Upper lobe of left lung (tissue), 6 donors: ENCODE results near the gene CHST11. TPM values are rescaled to one million over a fixed set of nuclear protein-coding genes. Genes with fewer than 3 reads are reported as not detected.

Source experiments
- ATAC-seq, 2 donors: fragments of 200-7000 bp; cut with Tn5 transposase; one replicate each; pipeline ENCODE4 v1.9.1; 2022; ENCODE audit warnings: mild to moderate bottlenecking in 2 of 2, moderate library complexity in 2 of 2; ENCODE audit not compliant: low FRiP score in 2 of 2
- DNase-seq, 2 donors: peaks; one replicate each; pipeline ENCODE4 v3.0.0-alpha.2; 2019 to 2020
- H3K27ac ChIP-seq, 4 donors: fragments of 200-600 bp; sonication (generic); one replicate each; pipeline ENCODE4 v1.5.1; 2016 to 2019
- H3K27me3 ChIP-seq, 4 donors: fragments of 200-600 bp; sonication (generic); one replicate each; pipeline ENCODE4 v1.5.1; 2017 to 2019
- H3K36me3 ChIP-seq, 4 donors: fragments of 200-600 bp; sonication (generic); one replicate each; pipeline ENCODE4 v1.5.1; 2016 to 2019
- H3K4me1 ChIP-seq, 4 donors: fragments of 200-600 bp; sonication (generic); one replicate each; pipeline ENCODE4 v1.5.1; 2018 to 2019
- H3K4me3 ChIP-seq, 4 donors: fragments of 200-600 bp; sonication (generic); one replicate each; pipeline ENCODE4 v1.5.1; 2017 to 2019; ENCODE audit warnings: mild to moderate bottlenecking in 2 of 4, moderate library complexity in 1 of 4
- H3K9me3 ChIP-seq, 4 donors: fragments of 200-600 bp; sonication (generic); one replicate each; pipeline ENCODE4 v1.5.1; 2018 to 2019
- CTCF ChIP-seq, 6 experiments: fragments of 450-650 bp in 4 of 6; fragments of 200-600 bp in 2 of 6; sonication (generic) in 2 of 6; IDR thresholded peaks; one replicate each; pipeline ENCODE4 v1.5.1; 2016 to 2019; ENCODE audit warnings: antibody characterized with exemption in 6 of 6
- EP300 ChIP-seq, 4 donors: sonication (generic); formaldehyde crosslinking; IDR thresholded peaks; one replicate each; pipeline ENCODE4 v1.5.1; 2017; ENCODE audit warnings: antibody characterized with exemption in 4 of 4, control low read depth in 2 of 4
- POLR2A ChIP-seq, 4 donors: fragments of 450-650 bp; IDR thresholded peaks; one replicate each; pipeline ENCODE4 v1.5.1; 2016 to 2017; ENCODE audit warnings: antibody characterized with exemption in 4 of 4, mild to moderate bottlenecking in 2 of 4
- POLR2AphosphoS5 ChIP-seq, 2 donors: sonication (generic); formaldehyde crosslinking; IDR thresholded peaks; one replicate each; pipeline ENCODE4 v1.5.1; 2017; ENCODE audit warnings: antibody characterized with exemption in 2 of 2
- WGBS, 2 donors: methylation state at CpG; one replicate each; pipeline ENCODE4 v1.1.5; 2017 to 2018; 5-methylcytosine and 5-hydroxymethylcytosine counted together
- total RNA-seq, 6 donors: library from RNA; depleted of rRNA in 4 of 6; stranded (reverse); fragments of >200 nt in 4 of 6; gene quantifications; one replicate each; pipeline versions ENCODE4 v1.1.0 to v1.2.1, GENCODE V29; 2016 to 2021
- donor health status: DM: no; HTN: no; CAD: no; lungs with moderate emphysema.
- donor health status: DM: no; HTN: yes; CAD: no; lungs with severe emphysema.

Gene CHST11
- total RNA-seq, 6 donors from 2014 or later, result 40.4 to 234 (median 58.4) TPM

DNA sequence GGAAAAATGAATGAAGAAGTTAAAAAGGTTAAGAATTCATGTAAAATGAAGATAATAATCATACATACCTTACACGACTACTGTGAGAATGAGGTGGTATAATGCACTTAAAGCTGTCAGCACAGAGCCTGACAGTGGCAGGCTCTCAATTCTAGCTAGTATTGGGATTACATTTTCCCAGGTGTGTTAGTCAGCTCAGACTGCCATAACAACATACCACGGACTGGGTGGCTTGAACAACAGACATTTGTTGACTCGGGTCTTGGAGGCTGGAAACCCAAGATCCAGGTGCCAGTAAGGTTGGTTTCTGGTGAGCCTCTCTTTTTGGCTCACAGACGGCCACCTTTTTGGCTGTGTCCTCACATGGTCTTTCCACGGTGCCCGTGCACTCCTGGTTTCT lies 167.8 kb downstream of the CHST11 start:
- Histone ChIP-seq H3K27ac (no peak overlapping the region), H3K4me1 (peaks cover 0 to 8% (median 6%) of the 10 kb centered on the region in 4 donors), H3K9me3 (no peaks in the 10 kb centered on the region), H3K36me3 (no peaks in the 10 kb centered on the region), H3K4me3 (no peak overlapping the region), H3K27me3 (no peaks in the 10 kb centered on the region)
- TF ChIP-seq POLR2AphosphoS5 (IDR thresholded peaks at IDR 0.05) (no peak), POLR2A (IDR thresholded peaks at IDR 0.05) (no peak), CTCF (IDR thresholded peaks at IDR 0.05) (no peak), EP300 (IDR thresholded peaks at IDR 0.05) (no peak)
- WGBS, 2 donors, result 92 to 96% methylated on average over 6 of the region's 6 CpGs
- ATAC-seq, result no peak
- DNase-seq, result no peak

DNA sequence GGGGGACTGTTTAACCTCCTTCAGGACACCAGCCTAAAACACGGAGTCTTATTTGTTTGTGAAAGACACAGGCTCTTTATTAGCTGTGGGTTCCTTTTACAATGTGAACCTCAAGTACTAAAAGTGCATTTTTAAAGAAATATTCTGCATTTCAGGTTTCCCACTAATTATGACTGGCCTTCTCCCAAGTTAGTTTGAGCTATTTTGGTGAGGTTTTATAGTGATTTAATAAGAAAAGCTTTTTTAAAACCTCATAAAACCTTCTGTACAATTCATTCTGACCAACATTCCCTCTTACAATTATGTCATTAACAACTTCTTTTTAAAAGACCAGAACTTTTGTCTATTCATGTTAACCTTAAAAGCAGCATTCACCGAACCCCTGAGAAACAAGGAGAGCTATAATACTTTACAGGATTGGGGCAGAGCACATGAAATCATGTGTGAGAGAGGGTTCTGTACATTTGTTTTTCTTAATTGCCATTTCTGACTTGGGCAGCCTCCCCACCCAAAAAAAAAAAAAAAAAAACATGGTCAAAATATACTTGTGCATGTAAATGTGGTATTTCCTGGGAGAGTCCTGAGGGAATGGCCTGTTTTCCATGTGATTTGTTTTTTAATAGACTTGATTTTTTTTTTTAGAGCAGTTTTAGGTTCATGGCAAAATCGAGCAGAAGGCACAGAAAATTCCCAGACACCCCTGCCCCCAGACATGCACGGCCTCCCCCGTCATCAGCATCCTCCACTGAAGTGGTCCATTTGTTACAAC lies 169.5 kb downstream of the CHST11 start:
- Histone ChIP-seq H3K9me3 (no peaks in the 10 kb centered on the region), H3K27me3 (no peaks in the 10 kb centered on the region), H3K36me3 (no peaks in the 10 kb centered on the region), H3K4me1 (peaks cover 0 to 13% (median 3%) of the 10 kb centered on the region in 4 donors), H3K27ac (no peak overlapping the region), H3K4me3 (no peak overlapping the region)
- ATAC-seq (no peak), DNase-seq (no peak)
- TF ChIP-seq POLR2AphosphoS5 (IDR thresholded peaks at IDR 0.05), result no peak
- no peak for TF ChIP-seq CTCF (IDR thresholded peaks at IDR 0.05)
- TF ChIP-seq POLR2A (IDR thresholded peaks at IDR 0.05), result no peak
- no peak for TF ChIP-seq EP300 (IDR thresholded peaks at IDR 0.05)
- 82 to 90% methylated on average over 5 of the region's 5 CpGs for WGBS, 2 donors

GRCh38 chr12:104627231-104627989 lies 170.7 kb downstream of the CHST11 start:
- Histone ChIP-seq H3K4me3 (no peak overlapping the region), H3K36me3 (no peaks in the 10 kb centered on the region), H3K9me3 (no peaks in the 10 kb centered on the region), H3K27me3 (no peaks in the 10 kb centered on the region), H3K27ac (no peak overlapping the region), H3K4me1 (peaks cover 0 to 16% (median 3%) of the 10 kb centered on the region in 4 donors)
- no peak for TF ChIP-seq CTCF (IDR thresholded peaks at IDR 0.05)
- no peak for TF ChIP-seq EP300 (IDR thresholded peaks at IDR 0.05)
- no peak for TF ChIP-seq POLR2A (IDR thresholded peaks at IDR 0.05)
- 85 to 94% methylated on average over 6 to 7 of the region's 7 CpGs for WGBS, 2 donors
- DNase-seq, result no peak
- no peak for ATAC-seq

- H3K36me3 ChIP-seq, result no peaks in the 10 kb centered on the region
- WGBS, 2 donors, result 87 to 90% methylated on average over 16 of the region's 16 CpGs
- no peak overlapping the region for H3K27ac ChIP-seq
- DNase-seq (no peak), ATAC-seq (no peak)
- H3K4me1 ChIP-seq, result peaks cover 0 to 16% (median 2%) of the 10 kb centered on the region in 4 donors
- H3K9me3 ChIP-seq, result no peaks in the 10 kb centered on the region
- TF ChIP-seq EP300 (IDR thresholded peaks at IDR 0.05) (no peak), POLR2A (IDR thresholded peaks at IDR 0.05) (no peak), POLR2AphosphoS5 (IDR thresholded peaks at IDR 0.05) (no peak), CTCF (IDR thresholded peaks at IDR 0.05) (no peak)
- no peaks in the 10 kb centered on the region for H3K27me3 ChIP-seq
- H3K4me3 ChIP-seq, result no peak overlapping the region
Measured at GRCh38 chr12:104627990-104628830, 171.5 kb downstream of the CHST11 start.
